Measurements from ENCODE around the gene PDCD6IP. TPM values are rescaled to one million over a fixed set of nuclear protein-coding genes. Genes with fewer than 3 reads are reported as not detected.
"Not testable (repeated sequence)": the region's sequence is repeated elsewhere in the genome, so short reads cannot be mapped to it uniquely, and the experiment has no call there.

PDCD6IP gene
- total RNA-seq, 1 experiment from 2014 or later = 49.9 TPM

DNA sequence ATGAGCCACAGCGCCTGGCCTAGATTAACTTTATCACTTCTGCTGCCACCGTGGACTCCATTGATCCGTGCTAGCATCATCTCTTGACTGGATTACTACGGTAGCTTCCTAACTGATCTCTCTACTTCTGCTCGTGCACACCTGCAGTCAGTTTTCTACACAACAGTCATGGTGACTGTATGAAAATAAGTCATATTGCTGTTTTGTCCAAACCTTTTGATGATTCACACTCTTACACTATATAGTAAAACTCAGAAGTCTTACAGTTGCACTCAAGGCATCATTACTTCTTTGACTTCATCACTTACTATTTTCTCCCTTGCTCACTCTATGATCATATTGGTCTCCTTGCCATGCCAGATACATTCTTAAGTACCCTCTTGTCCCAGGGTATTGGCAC lies 10.1 kb downstream of the PDCD6IP start:
- DNase-seq = no peak
- H3K27ac ChIP-seq = no peak overlapping the region
- H3K4me1 ChIP-seq = no peaks in the 10 kb centered on the region
- H3K9me3 ChIP-seq (replicated peaks) = no peaks in the 10 kb centered on the region
- H3K27me3 ChIP-seq = no peaks in the 10 kb centered on the region
- H3K4me3 ChIP-seq = no peak overlapping the region
- peaks cover under 1% of the 10 kb centered on the region; the same call in 1 of the 2 replicates for H3K36me3 ChIP-seq

DNA sequence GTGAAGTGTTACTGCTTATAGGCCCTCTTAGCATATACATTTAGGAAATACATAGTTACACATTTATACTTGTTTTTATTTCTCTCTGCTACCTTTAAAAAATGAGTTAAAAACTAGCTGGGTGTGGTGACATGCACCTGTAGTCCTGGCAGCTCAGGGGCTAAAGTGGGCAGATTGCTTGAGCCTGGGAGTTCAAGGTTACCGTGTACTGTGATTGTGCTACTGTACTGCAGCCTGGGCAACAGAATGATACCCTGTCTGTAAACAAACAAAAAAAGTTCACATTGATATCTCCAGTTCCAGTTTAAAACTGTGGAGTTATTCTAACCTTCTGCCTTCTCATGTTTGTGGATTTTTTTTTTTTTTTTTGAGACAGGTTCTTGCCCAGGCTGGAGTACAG lies 12.1 kb downstream of the PDCD6IP start:
- no peak overlapping the region for H3K27ac ChIP-seq
- H3K4me1 ChIP-seq = no peaks in the 10 kb centered on the region
- H3K4me3 ChIP-seq = no peak overlapping the region
- H3K36me3 ChIP-seq = peaks cover 4% of the 10 kb centered on the region; the same call in 1 of the 2 replicates
- no peaks in the 10 kb centered on the region for H3K9me3 ChIP-seq (replicated peaks)
- no peak for DNase-seq
- no peaks in the 10 kb centered on the region for H3K27me3 ChIP-seq

DNA sequence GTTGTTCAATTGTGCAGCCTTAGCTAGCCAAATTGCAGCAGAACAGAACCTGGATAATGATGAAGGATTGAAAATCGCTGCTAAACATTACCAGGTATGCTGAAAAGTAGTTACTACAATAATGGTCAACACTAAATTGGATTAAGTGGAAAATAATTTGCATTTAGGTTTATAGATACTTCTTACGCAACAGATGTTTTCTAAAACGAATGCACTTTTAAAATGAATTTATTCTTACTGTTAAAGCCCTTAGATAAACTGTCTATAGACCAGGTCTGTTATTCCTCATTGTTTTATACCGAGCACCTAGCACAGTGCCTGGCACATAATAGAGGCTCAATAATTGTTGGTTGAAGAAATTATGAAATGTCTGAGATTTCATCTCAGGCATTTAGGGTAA lies 23.6 kb downstream of the PDCD6IP start:
- Histone ChIP-seq H3K4me1 (no peaks in the 10 kb centered on the region), H3K36me3 (0 out of 2 replicates have a peak, but pooled peaks cover 3% of the 10 kb centered on the region), H3K27ac (no peak overlapping the region), H3K9me3 (replicated peaks) (no peaks in the 10 kb centered on the region), H3K4me3 (no peak overlapping the region), H3K27me3 (no peaks in the 10 kb centered on the region)
- no peak for DNase-seq

DNA sequence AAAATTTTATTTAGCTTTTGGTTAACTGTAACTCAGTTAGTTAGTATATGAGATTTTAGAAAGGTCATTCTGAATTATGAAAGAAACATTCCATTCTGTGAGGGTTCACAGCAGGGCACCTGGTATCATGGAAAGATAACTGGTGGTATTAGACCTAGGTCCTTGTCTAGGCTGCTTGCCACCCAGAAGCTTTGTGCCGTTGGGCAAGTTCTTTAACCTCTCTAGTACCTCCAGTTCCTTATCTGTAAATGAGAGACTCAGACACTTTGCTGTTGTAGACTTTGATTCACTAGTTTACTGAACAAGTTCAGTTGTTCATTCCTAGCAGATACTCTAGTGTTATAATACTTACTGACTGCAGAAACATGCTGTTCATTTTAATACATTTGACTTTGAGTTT lies 25.4 kb downstream of the PDCD6IP start:
- DNase-seq = no peak
- Histone ChIP-seq H3K27me3 (no peaks in the 10 kb centered on the region), H3K36me3 (peaks cover 6% of the 10 kb centered on the region; the same call in 1 of the 2 replicates), H3K9me3 (replicated peaks) (no peaks in the 10 kb centered on the region), H3K27ac (no peak overlapping the region), H3K4me3 (no peak overlapping the region), H3K4me1 (no peaks in the 10 kb centered on the region)

DNA sequence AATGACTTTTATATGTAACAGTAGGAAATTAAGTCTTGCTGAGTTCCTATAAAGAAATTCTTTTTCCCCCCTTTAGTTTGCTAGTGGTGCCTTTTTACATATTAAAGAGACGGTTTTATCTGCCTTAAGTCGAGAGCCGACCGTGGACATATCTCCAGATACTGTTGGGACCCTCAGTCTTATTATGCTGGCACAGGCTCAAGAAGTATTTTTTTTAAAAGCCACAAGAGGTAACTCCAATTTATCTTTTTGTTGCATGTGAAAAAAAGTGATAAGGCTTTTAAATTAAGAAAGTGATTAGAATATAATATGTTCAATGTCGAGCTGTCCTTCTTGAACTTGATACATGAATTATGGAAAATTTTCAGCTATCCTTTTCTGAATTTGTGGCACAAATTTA lies 26.7 kb downstream of the PDCD6IP start:
- DNase-seq = no peak
- H3K36me3 ChIP-seq = peaks cover 6% of the 10 kb centered on the region; the same call in 1 of the 2 replicates

DNA sequence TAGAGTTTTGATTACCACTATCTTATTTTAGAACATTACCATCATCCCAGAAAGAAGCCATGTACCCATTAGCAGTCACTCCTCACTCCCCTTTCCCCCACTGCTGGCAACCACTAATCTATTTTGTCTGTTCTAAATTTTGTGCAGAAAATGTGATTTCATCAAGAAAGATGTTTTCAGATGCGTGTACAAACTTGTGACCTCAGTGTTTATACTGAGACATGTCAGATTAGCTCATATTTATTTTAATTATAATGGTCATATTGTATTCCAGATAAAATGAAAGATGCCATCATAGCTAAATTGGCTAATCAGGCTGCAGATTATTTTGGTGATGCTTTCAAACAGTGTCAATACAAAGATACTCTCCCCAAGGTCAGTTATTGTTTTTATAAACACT lies 27.8 kb downstream of the PDCD6IP start:
- H3K27ac ChIP-seq = no peak overlapping the region
- no peaks in the 10 kb centered on the region for H3K4me1 ChIP-seq
- DNase-seq = no peak
- no peaks in the 10 kb centered on the region for H3K9me3 ChIP-seq (replicated peaks)
- H3K4me3 ChIP-seq = no peak overlapping the region
- H3K27me3 ChIP-seq = no peaks in the 10 kb centered on the region
- H3K36me3 ChIP-seq = peaks cover 3% of the 10 kb centered on the region; the same call in 1 of the 2 replicates

More for the DNA sequence above, 26.7 kb downstream of the PDCD6IP start:
- Histone ChIP-seq H3K9me3 (replicated peaks) (no peaks in the 10 kb centered on the region), H3K4me3 (no peak overlapping the region), H3K4me1 (no peaks in the 10 kb centered on the region), H3K27me3 (no peaks in the 10 kb centered on the region), H3K27ac (no peak overlapping the region)

DNA sequence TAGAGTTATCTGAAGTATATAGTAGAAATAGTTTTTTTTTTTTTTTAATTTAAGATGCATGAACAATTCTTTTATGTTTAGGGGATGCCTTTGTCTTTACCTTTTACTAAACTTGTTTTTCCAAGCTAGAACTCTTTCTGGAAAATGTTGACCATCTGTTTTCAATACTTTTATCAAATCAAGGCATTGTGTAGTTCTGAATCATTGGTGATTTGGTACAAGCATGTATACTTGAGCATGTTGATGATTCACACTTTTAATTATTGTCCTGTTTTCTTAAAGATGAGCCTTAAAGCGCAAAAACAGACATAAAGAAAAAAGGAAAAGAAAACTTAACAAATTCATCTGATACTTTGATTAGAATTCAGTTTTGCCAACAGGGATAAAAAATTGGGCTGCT lies 28.3 kb downstream of the PDCD6IP start:
- Histone ChIP-seq H3K36me3 (peaks cover 3% of the 10 kb centered on the region; the same call in 1 of the 2 replicates), H3K4me1 (no peaks in the 10 kb centered on the region), H3K4me3 (no peak overlapping the region), H3K27me3 (no peaks in the 10 kb centered on the region), H3K9me3 (replicated peaks) (no peaks in the 10 kb centered on the region), H3K27ac (no peak overlapping the region)
- no peak for DNase-seq

DNA sequence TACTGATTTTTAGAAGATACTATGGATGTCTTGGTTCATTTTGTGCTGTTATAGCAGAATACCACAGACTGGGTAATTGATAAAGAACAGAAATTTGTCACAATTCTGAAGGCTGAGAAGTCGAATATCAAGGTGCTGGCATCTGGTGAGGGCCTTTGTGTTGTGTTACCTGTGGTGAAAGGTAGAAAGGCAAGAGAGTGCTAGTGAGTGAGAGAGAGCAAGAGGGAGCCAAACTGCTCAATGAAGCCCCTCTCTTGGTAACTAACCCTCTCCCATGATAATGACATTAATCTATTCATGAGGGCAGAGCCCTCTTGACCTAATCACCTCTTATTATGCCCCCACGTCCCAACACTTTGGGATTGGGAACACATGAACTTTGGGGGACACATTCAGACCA lies 31.3 kb downstream of the PDCD6IP start:
- DNase-seq = no peak
- H3K4me3 ChIP-seq = no peak overlapping the region
- no peaks in the 10 kb centered on the region for H3K9me3 ChIP-seq (replicated peaks)
- no peak overlapping the region for H3K27ac ChIP-seq
- H3K4me1 ChIP-seq = no peaks in the 10 kb centered on the region
- H3K36me3 ChIP-seq = peaks cover 3% of the 10 kb centered on the region; the same call in 1 of the 2 replicates
- no peaks in the 10 kb centered on the region for H3K27me3 ChIP-seq

DNA sequence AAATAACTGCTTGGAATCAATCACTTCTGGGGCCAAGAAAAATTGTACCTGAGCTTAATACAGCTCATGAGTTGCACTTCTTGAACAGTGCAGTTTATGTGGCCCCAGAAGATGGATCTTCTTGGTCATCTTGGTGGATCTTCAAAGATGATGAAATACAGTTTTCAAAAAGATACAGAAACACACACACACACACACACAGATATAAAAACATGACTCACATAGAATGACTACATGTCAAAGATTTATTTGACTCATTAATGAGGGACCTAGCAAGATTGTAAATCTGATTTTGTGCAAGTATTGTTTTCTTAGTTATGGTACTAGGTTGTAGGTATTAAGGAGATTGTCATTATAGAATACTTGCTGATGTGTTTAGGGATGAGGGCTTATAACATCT lies 32.6 kb downstream of the PDCD6IP start:
- no peaks in the 10 kb centered on the region for H3K27me3 ChIP-seq
- H3K4me1 ChIP-seq = no peaks in the 10 kb centered on the region
- peaks cover 3% of the 10 kb centered on the region; the same call in 1 of the 2 replicates for H3K36me3 ChIP-seq
- no peak overlapping the region for H3K4me3 ChIP-seq
- no peaks in the 10 kb centered on the region for H3K9me3 ChIP-seq (replicated peaks)
- H3K27ac ChIP-seq = no peak overlapping the region
- no peak for DNase-seq

DNA sequence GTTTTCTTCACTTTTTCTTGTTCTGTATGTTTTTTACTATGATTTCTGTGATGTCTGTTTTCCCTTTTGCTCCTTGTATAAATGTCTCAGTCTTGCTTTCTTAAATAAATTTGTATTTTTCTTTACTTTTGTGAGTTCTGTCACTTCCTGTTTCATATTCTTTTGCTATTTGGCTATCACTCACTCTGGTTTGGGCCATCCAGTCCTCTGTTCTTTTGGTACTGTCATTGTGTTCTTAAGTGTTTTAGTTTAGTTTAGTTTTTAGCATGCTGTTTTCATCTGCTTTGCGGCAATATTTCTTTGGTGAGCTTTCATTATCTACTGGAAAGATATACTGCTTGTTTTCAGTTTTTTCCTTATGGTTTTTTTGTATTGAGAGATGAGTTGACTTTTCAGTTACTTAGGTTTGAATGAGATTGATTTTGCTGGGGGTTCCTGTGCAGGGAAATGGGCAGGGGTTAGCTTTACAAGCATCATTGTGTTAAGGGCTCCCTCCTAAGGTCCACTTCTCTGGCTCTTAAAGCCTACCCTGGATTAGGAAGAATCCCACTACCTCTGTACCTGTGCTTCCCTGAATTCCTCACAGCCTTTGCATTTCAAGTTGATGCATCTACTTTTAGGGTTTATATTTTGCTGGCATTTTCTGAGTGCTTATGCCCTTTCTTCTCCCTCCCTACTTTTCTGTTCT lies 35.1 kb downstream of the PDCD6IP start:
- DNase-seq = no peak
- H3K27me3 ChIP-seq = no peaks in the 10 kb centered on the region
- H3K27ac ChIP-seq = no peak overlapping the region
- H3K4me3 ChIP-seq = no peak overlapping the region
- no peaks in the 10 kb centered on the region; the same call in 1 of the 2 replicates for H3K36me3 ChIP-seq
- H3K9me3 ChIP-seq (replicated peaks) = no peaks in the 10 kb centered on the region
- H3K4me1 ChIP-seq = no peaks in the 10 kb centered on the region

DNA sequence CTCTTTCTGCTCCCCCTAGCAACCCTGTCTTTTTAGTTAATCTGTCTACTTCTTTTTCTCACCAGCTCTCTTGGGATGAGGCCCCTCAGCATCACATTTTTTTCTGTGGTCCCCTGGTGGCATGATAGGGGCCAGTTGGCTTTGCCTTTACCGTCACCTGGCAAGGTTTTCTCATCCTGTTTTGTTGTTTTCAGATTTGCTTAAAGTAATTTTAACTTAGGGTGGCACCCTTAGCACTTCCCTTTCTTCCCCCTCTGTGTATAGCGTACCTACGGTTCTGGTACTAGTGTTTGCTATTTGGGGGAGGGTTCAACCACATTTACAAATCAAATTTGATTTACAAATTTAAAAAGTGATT lies 35.6 kb downstream of the PDCD6IP start:
- Histone ChIP-seq H3K36me3 (no peaks in the 10 kb centered on the region; the same call in 1 of the 2 replicates), H3K27me3 (no peaks in the 10 kb centered on the region), H3K9me3 (replicated peaks) (no peaks in the 10 kb centered on the region), H3K27ac (no peak overlapping the region), H3K4me3 (no peak overlapping the region), H3K4me1 (no peaks in the 10 kb centered on the region)
- no peak for DNase-seq

DNA sequence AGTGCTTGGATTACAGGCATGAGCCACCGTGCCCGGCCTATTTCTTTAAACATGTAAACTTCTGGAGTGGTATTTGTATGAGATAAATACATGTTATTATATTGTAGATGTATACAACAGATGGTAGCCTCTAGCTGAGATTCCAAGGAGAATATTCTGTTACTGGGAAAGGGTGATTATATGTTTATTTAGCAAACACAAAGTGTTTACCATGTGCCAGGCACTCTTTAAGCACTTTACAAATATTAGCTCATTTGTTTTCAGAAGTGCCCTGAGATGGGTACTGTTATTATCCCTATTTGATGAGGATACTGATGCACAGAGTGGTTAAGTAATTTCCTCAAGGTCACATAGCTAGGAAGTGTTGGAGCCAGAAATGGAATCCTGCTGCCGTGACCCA lies 38.8 kb downstream of the PDCD6IP start:
- not testable (repeated sequence) for H3K36me3 ChIP-seq; H3K27ac ChIP-seq; H3K9me3 ChIP-seq (replicated peaks); H3K4me3 ChIP-seq; H3K4me1 ChIP-seq; DNase-seq; H3K27me3 ChIP-seq

DNA sequence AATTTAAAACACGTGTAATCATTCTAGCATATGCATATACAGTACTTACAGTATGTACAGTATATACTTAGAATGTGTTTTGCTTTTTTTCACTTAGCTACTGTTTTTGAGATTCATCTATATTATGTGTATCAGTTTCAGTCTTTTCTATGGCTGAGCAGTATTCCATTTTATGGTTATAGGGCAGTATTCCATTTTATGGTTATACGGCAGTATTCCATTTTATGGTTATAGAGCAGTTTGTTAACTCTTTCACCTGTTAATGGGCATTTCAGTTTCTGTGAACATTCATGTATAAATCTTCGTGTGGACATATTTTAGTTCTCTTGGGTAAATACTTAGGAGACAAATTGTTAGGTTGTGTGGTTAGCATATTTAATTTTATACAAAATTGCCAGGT lies 40.9 kb downstream of the PDCD6IP start:
- no peak overlapping the region for H3K27ac ChIP-seq
- DNase-seq = no peak
- H3K4me1 ChIP-seq = no peaks in the 10 kb centered on the region
- no peaks in the 10 kb centered on the region for H3K27me3 ChIP-seq
- no peaks in the 10 kb centered on the region for H3K9me3 ChIP-seq (replicated peaks)
- no peaks in the 10 kb centered on the region for H3K36me3 ChIP-seq
- H3K4me3 ChIP-seq = no peak overlapping the region

DNA sequence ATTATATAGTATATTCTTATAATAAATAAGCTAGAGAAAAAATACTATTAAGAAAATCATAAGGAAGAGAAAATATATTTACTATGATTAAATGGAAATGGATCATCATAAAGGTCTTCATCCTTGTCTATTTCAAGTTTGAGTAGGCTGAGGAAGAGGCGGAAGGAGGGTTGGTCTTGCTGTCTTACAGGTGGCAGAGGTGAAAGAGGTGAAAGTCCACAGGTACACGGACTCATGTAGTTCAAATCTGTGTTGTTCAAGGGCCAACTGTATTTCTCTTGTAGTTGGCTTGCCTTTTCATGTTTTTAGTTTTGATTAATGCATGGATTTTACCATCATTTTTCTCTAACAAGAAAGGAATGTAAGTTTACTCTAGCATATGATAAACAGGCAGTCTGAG lies 41.7 kb downstream of the PDCD6IP start:
- DNase-seq = no peak
- H3K4me1 ChIP-seq = no peaks in the 10 kb centered on the region
- H3K9me3 ChIP-seq (replicated peaks) = no peaks in the 10 kb centered on the region
- H3K27me3 ChIP-seq = no peaks in the 10 kb centered on the region
- no peak overlapping the region for H3K27ac ChIP-seq
- no peaks in the 10 kb centered on the region for H3K36me3 ChIP-seq
- no peak overlapping the region for H3K4me3 ChIP-seq

DNA sequence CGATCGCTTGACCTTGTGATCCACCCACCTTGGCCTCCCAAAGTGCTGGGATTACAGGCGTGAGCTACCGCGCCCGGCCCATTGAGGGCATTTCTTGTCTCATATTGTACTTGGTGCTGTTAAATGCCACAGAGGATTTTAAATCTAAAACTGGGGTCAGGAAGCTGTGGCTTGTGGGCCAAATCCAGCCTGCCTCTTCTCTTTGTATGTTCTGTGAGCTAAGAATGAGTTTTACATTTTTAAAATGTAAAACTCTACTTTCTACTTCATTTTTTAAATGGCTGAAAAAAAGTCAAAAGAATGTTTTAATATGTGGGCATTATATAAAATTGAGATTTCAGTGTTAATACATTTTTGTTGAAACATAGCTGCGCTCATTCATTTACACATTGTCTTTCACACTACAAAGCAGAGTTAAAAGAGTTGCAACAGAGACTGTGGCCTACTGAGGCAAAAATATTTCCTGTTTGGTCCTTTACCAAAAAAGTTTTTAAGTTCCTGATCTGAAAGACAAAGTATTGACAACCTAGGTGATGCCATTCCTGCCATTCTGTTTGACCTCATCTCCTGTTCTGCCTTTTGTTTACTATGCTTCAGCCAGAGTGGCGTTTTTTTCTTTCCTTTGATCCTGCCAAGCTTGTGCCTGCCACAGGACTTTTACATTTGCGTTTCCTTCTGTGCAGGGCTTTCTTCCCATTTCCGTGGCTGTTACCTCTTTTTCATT lies 50.4 kb downstream of the PDCD6IP start:
- Histone ChIP-seq H3K27me3 (no peaks in the 10 kb centered on the region), H3K36me3 (no peaks in the 10 kb centered on the region)

DNA sequence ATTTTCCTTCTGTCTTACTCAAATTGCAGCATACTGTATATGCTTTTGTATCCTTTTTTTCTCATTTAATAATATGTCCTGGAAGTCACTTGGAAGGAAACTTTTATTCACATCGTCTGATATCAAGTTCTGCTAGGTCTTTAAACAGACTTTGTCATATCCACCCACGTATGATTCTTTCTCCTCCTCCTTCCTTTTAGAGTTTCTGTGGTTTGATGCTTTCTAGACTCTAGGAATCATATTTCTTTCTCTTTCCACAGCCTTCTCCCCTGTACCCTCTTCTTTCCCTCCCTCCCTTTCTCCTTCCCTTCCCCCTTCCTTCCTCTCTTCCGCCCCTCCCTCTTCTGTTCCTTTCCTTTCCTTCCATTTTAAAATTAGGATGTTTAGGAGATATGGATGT lies 52.2 kb downstream of the PDCD6IP start:
- H3K4me1 ChIP-seq; H3K27ac ChIP-seq; H3K36me3 ChIP-seq; DNase-seq; H3K9me3 ChIP-seq (replicated peaks); H3K4me3 ChIP-seq; H3K27me3 ChIP-seq: not testable (repeated sequence)

More for the DNA sequence above, 50.4 kb downstream of the PDCD6IP start:
- H3K9me3 ChIP-seq (replicated peaks) = no peaks in the 10 kb centered on the region
- no peaks in the 10 kb centered on the region for H3K4me1 ChIP-seq
- DNase-seq = no peak
- no peak overlapping the region for H3K4me3 ChIP-seq
- no peak overlapping the region for H3K27ac ChIP-seq
